HepG2 (cell line): ENCODE measurements around the gene THRA. TPM values are rescaled to one million over a fixed set of nuclear protein-coding genes. Genes with fewer than 3 reads are reported as not detected.
A peak's percentile ranks its signal among the peaks of the same experiment; 100 is the strongest.

Source experiments
- ATAC-seq: fragments of 200-7000 bp; cut with Tn5 transposase; 3 replicates; pipeline ENCODE4 v1.9.1; 2020; ENCODE audit warnings: mild to moderate bottlenecking, moderate library complexity
- BruUV-seq: library from RNA; stranded (reverse); fragments of 400-500 nt; replicated peaks from 2 replicates; lab custom pipeline; 2021; lab: Mats Ljungman, UMichigan
- CTCF ChIA-PET: fragments of 300-600 bp; formaldehyde crosslinking; extraction: SDS; loops from one replicate; lab custom pipeline; 2021; ENCODE audit warnings: low total read pairs, inconsistent platforms, low intra/inter-chr PET ratio; lab: Yijun Ruan, JAX
- POLR2A ChIA-PET: fragments of 350-600 bp; sonication (Branson Sonifier 250); formaldehyde crosslinking; loops from one replicate; lab custom pipeline; 2020; ENCODE audit warnings: antibody characterized with exemption, inconsistent platforms; lab: Yijun Ruan, JAX
- DNase-seq: peaks from one replicate; pipeline ENCODE4 v3.0.0-alpha.2; 2015; ENCODE audit warnings: low spot score
- FAIRE-seq: peaks from 3 replicates; lab custom pipeline; 2011; peaks lifted over from hg19 to GRCh38; lab: Jason Lieb, UNC
- H2AFZ ChIP-seq: one replicate; pipeline ENCODE4 v1.6.1; 2011; ENCODE audit warnings: low read length, inconsistent platforms
- H3K27ac ChIP-seq: fragments of 300-600 bp; 3 replicates; pipeline ENCODE4 v1.8.0; 2011; ENCODE audit warnings: mixed run types, mild to moderate bottlenecking, mixed read lengths, low read length, inconsistent platforms; ENCODE audit not compliant: insufficient read depth; ENCODE audit errors: extremely low read length
- H3K27me3 ChIP-seq, 2 experiments: fragments of 200-600 bp in 1 of 2; 2 replicates in 1 of 2; 3 replicates in 1 of 2; pipeline versions ENCODE4 v1.6.0 to v1.8.0; 2011; ENCODE audit warnings: low read length in 2 of 2, mild to moderate bottlenecking in 2 of 2, moderate library complexity in 2 of 2, inconsistent platforms in 1 of 2; ENCODE audit not compliant: insufficient read depth in 2 of 2, control insufficient read depth in 1 of 2
- H3K36me3 ChIP-seq, 2 experiments: fragments of 200-600 bp in 1 of 2; replicated peaks in 1 of 2; 2 replicates in 1 of 2; 3 replicates in 1 of 2; pipeline versions ENCODE4 v1.5.1 to v1.8.0; 2011; ENCODE audit warnings: low read length in 2 of 2, inconsistent platforms in 1 of 2; ENCODE audit not compliant: insufficient read depth in 2 of 2, control insufficient read depth in 1 of 2
- H3K4me1 ChIP-seq: 2 replicates; pipeline ENCODE4 v1.5.1; 2012; ENCODE audit warnings: low read length, inconsistent platforms; ENCODE audit not compliant: insufficient read depth
- H3K4me2 ChIP-seq: 2 replicates; pipeline ENCODE4 v1.6.0; 2011; ENCODE audit warnings: low read depth, low read length, inconsistent platforms
- H3K4me3 ChIP-seq, 3 experiments: fragments of 200-600 bp in 1 of 3; sonication (generic), shearing (Covaris generic) in 1 of 3; replicated peaks in 1 of 3; 2 replicates each; pipeline ENCODE4 v1.5.1; 2011 to 2016; ENCODE audit warnings: low read length in 3 of 3, inconsistent platforms in 2 of 3, low read depth in 2 of 3, mild to moderate bottlenecking in 2 of 3, control low read depth in 1 of 3, mixed read lengths in 1 of 3; ENCODE audit not compliant: insufficient read depth in 1 of 3
- H3K79me2 ChIP-seq: one replicate; pipeline ENCODE4 v1.6.1; 2011; ENCODE audit warnings: low read length, inconsistent platforms; ENCODE audit not compliant: insufficient read depth
- H3K9ac ChIP-seq: 2 replicates; pipeline ENCODE4 v1.6.0; 2011; ENCODE audit warnings: mild to moderate bottlenecking, low read depth, low read length, inconsistent platforms; ENCODE audit not compliant: insufficient read depth
- H3K9me3 ChIP-seq: 2 replicates; pipeline ENCODE4 v1.5.1; 2012; ENCODE audit warnings: mild to moderate bottlenecking, low read length
- H4K20me1 ChIP-seq: 2 replicates; pipeline ENCODE4 v1.6.0; 2011; ENCODE audit warnings: inconsistent platforms, mild to moderate bottlenecking, low read length, moderate library complexity; ENCODE audit not compliant: insufficient read depth
- AGO2 ChIP-seq: fragments of 200-400 bp; formaldehyde crosslinking; optimal IDR thresholded peaks from 2 replicates; pipeline ENCODE3; 2017; ENCODE audit warnings: mild to moderate bottlenecking, low read depth, low read length, moderate library complexity
- CENPT ChIP-seq: sonication (generic); formaldehyde crosslinking; IDR thresholded peaks from 2 replicates; pipeline ENCODE4 v1.8.0; 2022; ENCODE audit warnings: low read depth, mild to moderate bottlenecking, moderate library complexity, missing genetic modification reagents
- HHEX ChIP-seq: IDR thresholded peaks from 2 replicates; pipeline ENCODE4 v1.6.1; 2016; ENCODE audit warnings: control low read depth
- ZNF264 ChIP-seq: sonication (generic); formaldehyde crosslinking; IDR thresholded peaks from 2 replicates; pipeline ENCODE4 v1.4.0; 2020; ENCODE audit warnings: missing genetic modification reagents
- ZNF274 ChIP-seq: sonication (generic); formaldehyde crosslinking; IDR thresholded peaks from 2 replicates; pipeline ENCODE4 v1.5.1; 2020; ENCODE audit warnings: mild to moderate bottlenecking, missing genetic modification reagents
- WGBS: methylation state at CpG from one replicate; pipeline ENCODE4 v1.1.6; 2017; ENCODE audit warnings: low lambda C conversion rate; 5-methylcytosine and 5-hydroxymethylcytosine counted together
- in situ Hi-C: cut with HindIII; loops from 2 replicates; pipeline ENCODE4 v1.10.0; 2017; ENCODE audit warnings: low pct_unique_long_range_greater_than_20kb; ENCODE audit not compliant: extremely low pct_ligation_motif_present
- intact Hi-C: fragments of 100-400 bp; cut with micrococcal nuclease; formaldehyde crosslinking; loops from one replicate; pipeline ENCODE4 v1.10.0; 2022; ENCODE audit not compliant: unreplicated experiment
- polyA plus RNA-seq, 8 experiments: library from polyadenylated mRNA; depleted of rRNA in 3 of 8; stranded (reverse) in 7 of 8; unstranded in 1 of 8; fragments of >200 nt; fragmentation: Illumina TruSeq in 4 of 8; extraction: Trizol in 4 of 8; gene quantifications; 2 replicates each; pipeline versions ENCODE4 v1.2.1 to v1.2.3, GENCODE V29; 2011 to 2016; ENCODE audit warnings: low read depth in 4 of 8, missing spikeins in 1 of 8, mixed read lengths in 1 of 8; ENCODE audit not compliant: insufficient read depth in 1 of 8
- total RNA-seq, 5 experiments: library from RNA; depleted of rRNA; stranded (reverse); fragments of >200 nt; fragmentation: Illumina TruSeq; extraction: Trizol; gene quantifications; 2 replicates each; pipeline ENCODE4 v1.2.3, GENCODE V29; 2016; ENCODE audit warnings: low read depth in 1 of 5

Gene THRA
- total and polyA plus RNA-seq, 2 of the 13 experiments (the other 11 are each of a cell fraction or from before 2014, with no cell fraction given), result 8.0 to 9.9 TPM

GRCh38 chr17:40032322-40033320, 30.1 kb upstream of the THRA start:
- H3K9ac ChIP-seq, result no peak overlapping the region
- H3K4me2 ChIP-seq, result no peak overlapping the region
- H4K20me1 ChIP-seq, result no peaks in the 10 kb centered on the region
- H3K4me1 ChIP-seq, result no peaks in the 10 kb centered on the region
- TF ChIP-seq AGO2 (peak; percentile 35), ZNF274 (CRISPR knock-in tag) (no peak), HHEX (no peak)
- TF ChIP-seq, all 625 proteins: peak for 1
- BruUV-seq, result no TSS peak
- Histone ChIP-seq H3K27ac (no peak overlapping the region), H3K27me3 (no peaks in the 10 kb centered on the region), H2AFZ (no peak overlapping the region), H3K9me3 (no peaks in the 10 kb centered on the region), H3K36me3 (peaks cover 40 to 75% of the 10 kb centered on the region in 2 experiments), H3K4me3 (no peak overlapping the region), H3K79me2 (no peaks in the 10 kb centered on the region)
- no peak for DNase-seq
- ChIA-PET CTCF (no interaction called here), POLR2A (no interaction called here)
- 95% methylated on average over 22 of the region's 23 CpGs for WGBS
- no peak for FAIRE-seq
- ATAC-seq, result no peak
- intact Hi-C loops (no loop called here), in situ Hi-C loops (no loop called here)

GRCh38 chr17:40033339-40033738, 29.4 kb upstream of the THRA start:
- WGBS, result 90% methylated on average over 7 of the region's 8 CpGs
- ChIA-PET POLR2A (no interaction called here), CTCF (no interaction called here)
- intact Hi-C loops (no loop called here), in situ Hi-C loops (no loop called here)
- H3K9ac ChIP-seq, result no peak overlapping the region
- BruUV-seq, result no TSS peak
- H3K4me3 ChIP-seq, result no peak overlapping the region
- H2AFZ ChIP-seq, result no peak overlapping the region
- no peak for FAIRE-seq
- H3K36me3 ChIP-seq, result peaks cover 37 to 72% of the 10 kb centered on the region in 2 experiments
- H4K20me1 ChIP-seq, result no peaks in the 10 kb centered on the region
- H3K9me3 ChIP-seq, result no peaks in the 10 kb centered on the region
- peaks cover under 1% of the 10 kb centered on the region; the same call in 1 of the 2 replicates for H3K4me1 ChIP-seq
- no peak for DNase-seq
- TF ChIP-seq ZNF264 (no peak), CENPT (no peak)
- H3K27ac ChIP-seq, result no peak overlapping the region
- H3K4me2 ChIP-seq, result no peak overlapping the region
- ATAC-seq, result no peak
- H3K27me3 ChIP-seq, result no peaks in the 10 kb centered on the region
- no peaks in the 10 kb centered on the region for H3K79me2 ChIP-seq
